GM12892 (cell line): ENCODE measurements around the gene RAP2A.

Experiments
- DNase-seq: peaks from one replicate; pipeline ENCODE4 v3.0.0; 2011; ENCODE audit not compliant: insufficient read length
- FAIRE-seq: peaks from 2 replicates; lab custom pipeline; 2011; peaks lifted over from hg19 to GRCh38; lab: Jason Lieb, UNC
- POLR2A ChIP-seq: IDR thresholded peaks from 2 replicates; pipeline ENCODE4 v1.6.1; 2011; ENCODE audit warnings: low read depth, low read length, control low read depth
- POLR2AphosphoS5 ChIP-seq: IDR thresholded peaks from 2 replicates; pipeline ENCODE4 v1.6.1; 2011; ENCODE audit warnings: low read depth, low read length, control low read depth
- TAF1 ChIP-seq: IDR thresholded peaks from 2 replicates; pipeline ENCODE4 v1.6.1; 2011; ENCODE audit warnings: low read depth, mild to moderate bottlenecking, control low read depth, low read length, borderline replicate concordance

Gene RAP2A

DNA sequence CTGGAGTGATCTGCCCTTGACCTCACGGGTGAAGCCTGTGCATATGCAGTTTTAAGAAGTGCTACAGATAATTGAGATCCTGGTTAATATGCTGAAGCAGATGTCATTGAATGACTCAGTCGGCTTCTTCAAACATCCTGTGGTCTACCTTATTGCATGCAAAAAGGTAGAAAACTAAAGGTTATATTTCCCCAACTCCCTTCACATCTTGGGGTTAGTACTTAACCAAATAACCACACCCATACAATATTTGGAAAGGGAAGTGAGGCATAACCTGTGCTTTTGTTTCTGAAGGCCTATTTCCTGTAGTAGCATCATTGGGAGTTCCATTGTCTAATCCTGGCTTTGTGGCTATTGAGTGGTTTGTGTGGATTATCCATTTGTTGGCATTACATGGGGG, 58.3 kb downstream of the RAP2A start:
- FAIRE-seq (no peak), DNase-seq (no peak)
- no peak for TF ChIP-seq POLR2AphosphoS5
- no peak for TF ChIP-seq POLR2A
- no peak for TF ChIP-seq TAF1

- TF ChIP-seq POLR2AphosphoS5 (no peak), TAF1 (no peak), POLR2A (no peak)
- no peak for DNase-seq
Measured at GRCh38 chr13:97492684-97493371, 58.9 kb downstream of the RAP2A start.

DNA sequence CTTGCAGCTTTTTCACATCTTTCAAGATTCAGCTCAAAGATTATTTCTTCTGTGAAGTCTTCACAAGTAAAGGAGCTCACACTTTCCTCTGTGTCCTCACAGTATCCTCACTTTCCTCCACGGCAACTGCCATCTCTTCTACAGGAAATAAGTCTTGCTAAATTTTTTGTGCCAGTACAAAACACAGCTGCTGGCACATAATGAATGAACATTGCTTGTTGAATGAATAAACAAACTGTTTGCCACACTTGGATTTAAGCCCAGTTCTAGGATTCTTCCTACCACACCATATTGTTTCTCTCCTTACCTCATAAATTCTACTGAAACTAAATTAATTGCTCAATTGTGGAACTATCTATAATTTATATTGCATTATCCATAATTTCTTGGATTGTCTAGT, 59.5 kb downstream of the RAP2A start:
- TF ChIP-seq POLR2A (no peak), POLR2AphosphoS5 (no peak), TAF1 (no peak)
- FAIRE-seq: no peak
- no peak for DNase-seq

More at GRCh38 chr13:97492684-97493371, 58.9 kb downstream of the RAP2A start:
- no peak for FAIRE-seq

- TF ChIP-seq TAF1 (no peak), POLR2A (no peak), POLR2AphosphoS5 (no peak)
- FAIRE-seq: no peak
- no peak for DNase-seq
Measured at GRCh38 chr13:97495678-97496077, 61.7 kb downstream of the RAP2A start.

DNA sequence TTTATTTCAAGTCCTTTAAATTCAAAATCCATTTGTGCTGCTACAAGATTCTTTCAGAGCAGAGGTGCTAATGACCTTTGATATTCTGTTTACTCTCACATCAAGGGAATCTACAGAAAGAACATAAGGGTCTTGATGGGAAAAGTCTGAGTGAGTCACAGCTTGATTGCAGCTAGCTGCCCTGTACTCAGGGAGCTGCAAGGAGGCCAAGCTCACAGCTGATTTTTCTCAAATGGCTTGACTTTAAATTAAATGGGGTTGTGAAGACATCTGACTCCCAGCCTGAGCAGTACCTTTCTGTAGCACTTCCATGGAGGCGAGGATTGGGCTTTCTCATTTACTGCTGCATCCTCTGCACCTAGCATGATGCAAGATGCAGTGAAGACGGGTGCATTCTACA, 62.5 kb downstream of the RAP2A start:
- no peak for DNase-seq
- no peak for TF ChIP-seq TAF1
- no peak for TF ChIP-seq POLR2AphosphoS5
- TF ChIP-seq POLR2A: no peak

GRCh38 chr13:97497400-97497799, 63.4 kb downstream of the RAP2A start:
- DNase-seq (no peak), FAIRE-seq (no peak)
- no peak for TF ChIP-seq POLR2A
- no peak for TF ChIP-seq POLR2AphosphoS5
- no peak for TF ChIP-seq TAF1

More for the DNA sequence above, 62.5 kb downstream of the RAP2A start:
- FAIRE-seq: no peak

- TF ChIP-seq POLR2A: no peak
- no peak for TF ChIP-seq TAF1
- no peak for TF ChIP-seq POLR2AphosphoS5
- DNase-seq (no peak), FAIRE-seq (no peak)
Measured at GRCh38 chr13:97498419-97498818, 64.5 kb downstream of the RAP2A start.

GRCh38 chr13:97499181-97499580, 65.2 kb downstream of the RAP2A start:
- no peak for FAIRE-seq
- no peak for DNase-seq
- TF ChIP-seq POLR2A: no peak
- TF ChIP-seq POLR2AphosphoS5: no peak
- TF ChIP-seq TAF1: no peak

DNA sequence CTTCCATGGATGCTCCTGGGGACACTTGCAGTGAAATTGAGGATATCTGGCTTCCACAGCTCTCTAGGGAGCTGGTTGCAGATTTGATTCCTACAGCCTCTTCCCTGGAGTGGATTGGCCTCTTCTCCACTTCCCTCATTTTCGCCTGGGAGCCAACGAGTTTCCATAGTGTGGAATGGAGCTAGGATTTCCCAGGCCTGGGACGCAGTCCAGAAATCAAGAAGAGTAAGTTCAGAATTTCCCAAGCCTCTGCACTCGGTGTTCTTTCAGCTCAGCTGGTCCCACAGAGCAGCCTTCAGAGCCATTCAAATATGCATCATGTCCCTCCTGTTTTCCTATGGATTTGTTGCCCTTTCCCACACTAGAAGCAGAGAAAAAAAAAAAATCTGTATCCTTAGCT, 68.2 kb downstream of the RAP2A start:
- FAIRE-seq (no peak), DNase-seq (no peak)
- TF ChIP-seq TAF1 (no peak), POLR2AphosphoS5 (no peak), POLR2A (no peak)

- no peak for FAIRE-seq
- no peak for TF ChIP-seq TAF1
- no peak for TF ChIP-seq POLR2AphosphoS5
- no peak for TF ChIP-seq POLR2A
- no peak for DNase-seq
Measured at GRCh38 chr13:97502706-97503105, 68.7 kb downstream of the RAP2A start.

DNA sequence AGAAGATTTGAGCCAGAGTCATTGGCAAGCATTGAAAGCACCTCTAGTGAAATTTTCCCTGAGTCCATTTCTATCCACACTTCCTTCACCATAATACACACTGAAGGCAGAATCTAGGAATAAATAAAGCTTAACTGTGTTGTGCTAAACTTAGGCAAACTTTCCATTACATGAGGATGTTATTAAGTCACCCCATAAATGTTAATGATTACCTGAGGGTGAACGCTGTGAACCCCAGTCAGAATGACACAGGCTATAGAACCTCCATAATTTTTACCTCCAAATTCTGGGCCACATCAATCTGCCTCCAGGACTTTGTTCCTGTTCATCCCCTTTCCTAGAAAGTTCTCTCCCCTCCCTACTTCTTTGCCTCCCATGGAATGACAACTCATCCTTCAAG, 71.0 kb downstream of the RAP2A start:
- DNase-seq (no peak), FAIRE-seq (no peak)
- TF ChIP-seq POLR2A: no peak
- TF ChIP-seq POLR2AphosphoS5: no peak
- TF ChIP-seq TAF1: no peak

GRCh38 chr13:97506511-97506910, 72.5 kb downstream of the RAP2A start:
- FAIRE-seq: no peak
- TF ChIP-seq POLR2AphosphoS5: no peak
- TF ChIP-seq POLR2A: no peak
- TF ChIP-seq TAF1: no peak
- DNase-seq: no peak

DNA sequence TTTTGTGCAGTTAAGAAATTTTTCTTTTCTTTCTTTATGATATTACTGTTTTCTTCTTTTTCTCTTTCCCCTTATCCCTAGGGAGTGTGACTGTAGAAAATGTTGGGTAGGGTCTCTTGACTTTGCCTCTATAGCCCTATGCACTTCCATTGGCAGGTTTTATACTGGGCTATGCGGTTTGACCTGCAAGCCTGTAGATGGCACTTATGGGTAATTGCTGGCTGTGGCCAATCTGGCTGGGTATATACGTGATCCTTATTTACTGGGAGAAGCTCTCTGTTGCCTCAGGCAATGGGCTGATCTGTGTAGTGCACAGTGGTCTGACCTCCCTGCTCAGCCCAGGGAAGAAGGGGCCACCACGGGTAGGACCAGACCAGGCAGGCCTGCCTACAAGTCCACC, 78.8 kb downstream of the RAP2A start:
- FAIRE-seq (no peak), DNase-seq (no peak)
- TF ChIP-seq POLR2AphosphoS5 (no peak), TAF1 (no peak), POLR2A (no peak)
